NOMO-1 treated with dmso at 0.1 percent for 144 hours (cell line): ENCODE results near the gene KRT6C.
"Not testable (repeated sequence)": the region's sequence is repeated elsewhere in the genome, so short reads cannot be mapped to it uniquely, and the experiment has no call there.

Source experiments
- DNase-seq: peaks from one replicate; lab custom pipeline; 2025; ENCODE audit not compliant: unreplicated experiment; lab: John Stamatoyannopoulos, UW

KRT6C gene

GRCh38 chr12:52458861-52459260, 14.7 kb downstream of the KRT6C start:
- no peak for DNase-seq

DNA sequence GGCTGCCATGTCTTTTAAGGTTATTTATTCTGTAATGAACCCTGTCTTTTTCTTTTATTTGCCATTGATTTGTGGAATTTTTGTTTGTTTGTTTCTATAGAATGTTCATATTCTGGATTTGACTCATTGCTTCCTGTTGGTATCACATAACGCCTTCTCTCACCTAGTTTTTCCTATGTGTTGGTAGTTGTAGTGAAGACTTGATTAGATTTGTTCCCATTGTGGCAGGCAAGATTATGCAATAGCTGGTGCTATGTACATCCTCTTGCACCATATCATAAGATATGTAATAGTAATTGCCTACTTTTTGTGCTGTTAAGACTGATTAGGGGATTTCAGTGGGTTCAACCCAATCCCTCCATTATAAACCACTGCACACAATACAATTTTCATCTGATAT, 17.8 kb downstream of the KRT6C start:
- DNase-seq, result no peak

DNA sequence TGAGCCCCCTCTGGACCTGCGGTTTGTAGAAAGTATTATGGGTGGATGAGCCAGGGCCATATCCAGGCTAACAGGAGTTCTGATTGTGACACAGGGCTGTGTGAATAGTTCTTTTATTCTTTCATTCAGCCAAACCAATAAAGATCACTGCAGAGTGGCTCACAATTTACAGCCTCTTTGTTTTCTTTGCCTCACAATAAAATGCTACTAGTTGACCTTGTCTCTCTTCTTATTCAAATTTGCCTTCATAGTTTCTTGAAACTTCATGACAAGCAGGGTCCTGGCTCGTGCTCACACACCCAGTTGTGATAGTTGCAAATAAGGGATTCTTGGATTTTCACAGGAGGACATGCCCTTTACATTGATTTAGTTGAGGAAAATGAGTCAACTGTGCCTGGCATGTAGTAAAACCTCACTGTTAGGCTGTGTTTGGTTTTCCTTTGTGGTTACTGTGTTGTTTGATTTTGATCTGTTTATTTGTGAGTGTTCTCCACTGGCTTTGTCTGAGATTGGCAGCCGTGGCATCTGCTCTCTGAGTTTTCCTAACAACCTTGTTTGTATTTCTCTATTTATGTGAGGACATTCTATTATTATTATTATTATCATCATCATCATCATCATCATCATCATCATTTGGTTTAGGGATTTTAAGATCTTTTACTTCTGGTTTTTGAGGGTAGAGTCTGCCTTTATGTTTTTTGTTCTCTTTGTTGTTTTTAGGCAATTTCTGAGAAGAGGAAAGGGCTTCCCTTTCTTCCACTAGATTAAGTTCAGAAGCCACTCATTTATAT, 19.0 kb downstream of the KRT6C start:
- no peak for DNase-seq

DNA sequence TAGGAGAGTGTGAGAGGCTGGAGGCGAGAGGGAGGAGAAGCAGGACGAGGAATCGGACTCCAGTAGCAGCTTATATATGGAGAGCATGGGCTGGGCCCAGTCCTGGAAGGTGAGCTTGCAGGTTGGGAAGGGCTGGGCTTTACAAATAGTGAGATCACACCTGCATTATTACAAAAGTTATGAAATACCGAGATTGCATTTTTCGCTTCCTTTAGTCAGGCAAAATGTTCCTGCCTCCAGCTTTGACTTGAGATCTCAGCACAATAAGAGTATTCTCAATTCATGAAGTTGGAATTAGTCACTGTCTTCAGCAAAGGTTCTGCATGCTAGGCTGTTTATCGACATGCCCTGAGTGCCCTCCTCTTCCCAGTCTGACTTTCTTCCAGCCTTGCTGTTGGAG, 21.5 kb downstream of the KRT6C start, which contains the start of gene KRT6B:
Gene KRT6B, minus strand, starts transcription at position 46 of the 400 bp plus-strand sequence. CDS start 68 bp downstream, outside the sequence.
- DNase-seq, result no peak

DNA sequence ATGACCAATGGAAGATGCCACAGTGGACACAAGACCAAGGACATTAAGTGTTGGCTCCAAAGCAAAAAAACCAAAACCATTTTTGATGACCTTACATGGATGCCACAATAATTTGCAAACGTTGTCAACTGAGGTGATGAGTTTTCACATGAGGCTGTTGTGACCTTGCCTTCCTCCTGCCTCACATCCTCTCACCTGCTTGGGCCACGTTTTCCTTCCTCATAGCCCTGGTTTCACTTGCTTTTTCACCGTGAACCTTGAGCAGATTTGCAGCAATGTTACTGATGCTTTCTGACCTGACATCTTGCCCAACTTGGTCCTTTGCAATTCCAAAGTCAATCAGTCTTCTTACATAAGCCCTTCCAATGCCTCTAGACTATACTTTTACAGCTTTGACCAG, 25.4 kb downstream of the KRT6C start:
- no peak for DNase-seq

DNA sequence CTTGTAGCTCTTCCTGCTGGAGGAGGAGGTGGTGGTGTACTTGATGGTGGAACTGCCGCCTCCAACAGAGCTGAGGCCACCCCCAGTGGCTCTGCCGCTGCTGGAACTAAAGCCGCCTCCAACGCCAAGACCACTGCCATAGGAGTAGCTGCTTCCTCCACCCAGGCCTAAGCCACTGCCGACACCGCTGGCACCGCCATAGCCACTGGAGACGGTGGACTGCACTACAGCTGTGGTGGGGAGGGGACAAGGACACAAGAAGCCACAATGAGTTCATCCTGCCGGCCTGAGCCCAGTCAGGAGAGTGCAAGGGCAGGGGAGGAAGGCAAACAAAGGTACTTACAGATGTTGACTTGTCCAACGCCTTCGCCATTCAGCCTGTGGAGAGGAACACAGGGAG, 26.4 kb downstream of the KRT6C start:
- DNase-seq, result not testable (repeated sequence)

- no peak for DNase-seq
Measured at GRCh38 chr12:52446367-52447045, 27.1 kb downstream of the KRT6C start.

DNA sequence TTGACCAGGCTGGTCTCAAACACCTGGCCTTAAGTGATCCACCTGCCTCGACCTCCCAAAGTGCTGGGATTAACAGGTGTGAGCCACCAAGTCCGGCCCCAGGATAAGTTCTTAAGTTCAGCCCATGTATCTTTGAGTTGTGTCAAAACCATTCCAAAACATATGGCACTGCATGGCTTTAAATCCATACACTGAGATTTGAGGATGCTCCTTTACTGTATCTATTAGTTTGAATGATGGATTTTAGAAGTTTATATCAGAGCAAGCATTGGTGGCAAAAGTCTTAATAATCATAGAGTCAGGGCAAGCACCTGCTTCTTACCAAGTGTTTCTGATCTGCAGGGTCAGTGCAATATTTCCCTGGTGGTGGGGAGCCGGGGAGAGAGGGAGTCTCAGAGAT, 27.7 kb downstream of the KRT6C start:
- DNase-seq, result no peak

DNA sequence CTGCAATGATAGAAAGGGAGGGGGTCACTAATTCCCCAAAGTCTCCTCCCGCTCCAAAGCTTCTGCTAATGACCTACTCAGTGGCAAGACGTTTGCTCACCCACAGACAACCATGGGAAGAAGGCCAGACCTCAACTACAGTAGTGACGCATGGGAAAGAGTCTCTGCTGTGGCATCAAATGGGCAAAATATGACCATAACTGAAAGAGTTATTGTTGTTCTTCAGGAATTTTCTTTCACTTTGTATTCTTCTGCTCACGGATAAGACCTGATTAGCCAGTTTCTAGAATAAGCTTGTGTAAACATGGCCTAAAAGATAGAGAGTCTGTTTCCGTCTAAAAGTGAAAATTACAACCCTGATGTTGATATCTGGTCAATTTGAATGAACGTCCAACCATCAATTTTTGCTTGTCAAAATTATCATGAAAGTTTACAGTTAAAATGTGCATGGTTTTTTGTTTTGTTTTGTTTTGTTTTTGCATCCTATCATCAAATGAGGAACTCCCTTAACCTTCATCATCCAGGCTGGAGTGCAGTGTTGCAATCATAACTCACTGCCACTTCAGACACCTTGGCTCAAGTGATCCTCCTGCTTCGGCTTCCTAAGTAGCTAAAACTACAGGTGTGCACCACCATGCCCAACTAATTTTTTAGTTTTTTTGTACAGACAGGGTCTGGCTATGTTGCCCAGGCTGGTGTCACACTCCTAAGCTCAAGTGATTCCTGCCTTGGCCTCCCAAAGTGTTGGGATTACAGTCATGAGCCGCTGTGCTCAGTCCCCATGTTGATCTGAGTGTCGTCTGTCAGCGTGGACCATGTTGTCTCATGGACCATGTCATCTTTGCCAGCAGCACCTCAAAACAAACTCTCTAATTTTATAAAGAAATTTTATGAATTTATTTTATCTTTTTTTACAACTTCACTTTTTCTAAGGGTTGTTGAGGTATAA, 28.7 kb downstream of the KRT6C start:
- DNase-seq, result no peak

DNA sequence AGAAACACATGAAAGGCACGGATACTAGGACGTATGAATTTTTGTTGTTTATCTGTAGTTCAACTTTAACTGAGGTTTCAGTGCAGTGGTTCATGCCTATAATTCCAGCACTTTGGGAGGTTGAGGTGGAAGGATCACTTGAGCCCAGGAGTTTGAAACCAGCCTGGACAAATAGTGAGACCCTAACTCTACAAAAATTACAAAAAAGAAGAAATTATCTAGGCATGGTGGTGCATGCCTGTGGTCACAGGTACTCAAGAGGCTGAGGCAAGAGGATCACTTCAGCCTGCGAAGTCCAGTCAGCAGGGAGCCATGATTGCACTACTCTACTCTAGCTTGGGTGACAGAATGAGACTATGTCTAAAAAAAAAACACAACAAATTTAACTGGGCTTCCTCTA, 29.6 kb downstream of the KRT6C start:
- DNase-seq, result no peak

DNA sequence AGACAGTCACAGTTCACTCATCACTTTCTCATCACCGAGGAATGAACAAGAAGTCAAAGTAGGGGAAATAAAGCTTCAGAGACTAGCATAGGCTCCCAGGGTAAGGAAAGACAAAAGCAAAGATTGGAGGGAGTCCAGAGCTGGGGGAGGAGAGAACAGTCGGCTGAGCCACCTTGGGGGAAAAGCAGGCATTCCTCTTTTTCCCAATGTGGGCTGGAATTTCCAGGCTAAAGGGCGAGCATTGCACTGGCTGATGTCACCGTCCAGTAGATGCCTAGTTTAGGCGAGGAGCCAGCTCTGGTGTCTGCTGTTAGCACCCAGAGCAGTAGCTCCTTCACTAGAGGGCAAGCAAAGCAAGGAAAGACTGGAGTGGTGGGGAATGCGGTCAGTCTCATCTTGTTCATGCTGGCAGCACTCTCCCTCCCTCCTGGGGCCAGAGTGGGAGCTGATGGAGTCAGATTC, 31.0 kb downstream of the KRT6C start:
- DNase-seq, result no peak

DNA sequence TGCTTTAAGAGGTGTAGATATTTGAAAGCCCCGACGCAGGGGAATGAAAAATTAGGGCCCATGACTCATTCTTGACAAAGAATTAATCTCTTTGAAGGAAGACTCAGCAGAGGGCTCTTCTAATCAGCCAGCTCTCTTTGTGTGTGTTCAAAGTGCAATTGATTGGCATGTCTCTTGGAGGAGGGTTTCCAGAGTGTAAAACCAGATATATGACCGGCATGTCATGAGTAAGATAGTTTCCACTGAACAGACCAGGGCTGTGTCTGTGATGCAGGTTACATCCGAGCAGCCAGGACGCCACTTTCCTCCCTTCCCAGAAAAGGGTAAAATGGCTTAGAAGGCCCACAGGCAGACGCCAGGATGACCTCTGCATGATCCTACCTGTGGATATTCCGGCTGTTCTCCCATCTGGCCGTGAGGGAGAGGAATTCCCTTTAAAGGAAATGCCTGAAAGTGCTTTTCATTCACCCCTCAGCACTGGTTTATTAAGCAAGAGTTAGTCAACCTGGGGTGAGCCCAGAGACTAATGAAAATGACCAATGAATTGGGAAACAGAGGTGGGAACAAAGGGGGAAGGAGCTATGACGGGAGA, 32.2 kb downstream of the KRT6C start:
- no peak for DNase-seq

DNA sequence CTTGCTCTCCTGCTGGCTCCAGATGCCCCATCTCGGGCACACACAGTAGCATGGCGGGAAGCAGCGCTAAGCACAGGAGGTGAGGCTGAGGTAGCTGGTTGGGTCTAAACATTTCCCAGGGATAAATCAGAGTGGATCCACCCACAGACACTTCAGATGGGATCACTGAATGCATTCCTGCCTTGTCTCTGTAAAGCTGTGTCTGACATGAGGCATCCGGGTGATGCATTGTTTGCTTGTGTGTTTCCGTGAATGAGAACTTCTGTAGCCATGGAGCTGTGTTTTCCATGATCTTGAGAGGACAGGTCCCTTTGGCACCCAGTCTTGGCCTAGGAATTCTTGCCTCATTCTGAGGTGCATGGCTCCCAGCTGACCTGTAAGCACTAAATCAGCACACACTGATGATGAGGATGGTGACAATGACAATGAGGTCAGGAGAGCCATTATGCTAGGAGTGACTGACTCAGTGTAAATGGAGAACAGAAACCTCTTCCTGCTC, 32.7 kb downstream of the KRT6C start:
- DNase-seq, result peak; percentile 10

DNA sequence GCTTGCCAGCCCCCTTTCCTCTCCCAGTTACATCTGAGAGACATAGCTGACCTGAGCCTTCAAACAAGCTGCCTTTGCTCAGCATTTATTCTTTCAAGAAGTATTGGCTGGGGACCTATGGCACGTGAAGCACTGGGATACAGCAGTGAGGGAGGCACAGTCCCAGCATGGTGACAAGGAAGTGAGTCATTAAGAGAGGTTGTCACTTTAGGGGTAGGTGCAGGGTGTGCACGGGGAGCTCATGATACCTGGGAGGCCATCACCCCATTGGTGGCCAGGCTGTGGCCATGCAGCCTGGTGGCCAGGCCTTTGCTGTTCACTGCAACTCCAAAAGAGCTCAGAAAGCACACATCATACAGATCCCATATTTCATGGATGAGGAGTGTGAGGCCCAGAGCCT, 33.8 kb downstream of the KRT6C start:
- no peak for DNase-seq

- no peak for DNase-seq
Measured at GRCh38 chr12:52439420-52439819, 34.2 kb downstream of the KRT6C start.

GRCh38 chr12:52438305-52439301, 35.0 kb downstream of the KRT6C start:
- DNase-seq, result no peak

GRCh38 chr12:52437508-52437907, 36.1 kb downstream of the KRT6C start:
- DNase-seq, result no peak

- DNase-seq, result no peak
Measured at GRCh38 chr12:52436828-52437474, 36.7 kb downstream of the KRT6C start.
